Left lobe of liver (tissue), 2 donors: Measurements from ENCODE around the gene HLA-F. TPM values are rescaled to one million over a fixed set of nuclear protein-coding genes. Genes with fewer than 3 reads are reported as not detected.

ENCODE experiments used
- ATAC-seq: fragments of 200-7000 bp; cut with Tn5 transposase; one replicate; pipeline ENCODE4 v1.9.1; 2020; ENCODE audit warnings: mild to moderate bottlenecking, moderate library complexity
- DNase-seq: peaks from one replicate; pipeline ENCODE4 v3.0.0-alpha.2; 2020; ENCODE audit warnings: low spot score
- total RNA-seq: library from RNA; stranded (reverse); gene quantifications from one replicate; pipeline ENCODE4 v1.2.1, GENCODE V29; 2021
- donor health status: DM: no; HTN: no; CAD: no; lungs with moderate emphysema.
- donor health status: DM: no; HTN: yes; CAD: no.

HLA-F gene
- total RNA-seq = 30.6 TPM

- ATAC-seq (peak; percentile 98), DNase-seq (peak; percentile 88)
Observed at GRCh38 chr6:29723262-29723665, at the start of gene HLA-F. Gene HLA-F (plus strand): TSS chr6:29723434. CDS start chr6:29723464, 30 bp downstream.

DNA sequence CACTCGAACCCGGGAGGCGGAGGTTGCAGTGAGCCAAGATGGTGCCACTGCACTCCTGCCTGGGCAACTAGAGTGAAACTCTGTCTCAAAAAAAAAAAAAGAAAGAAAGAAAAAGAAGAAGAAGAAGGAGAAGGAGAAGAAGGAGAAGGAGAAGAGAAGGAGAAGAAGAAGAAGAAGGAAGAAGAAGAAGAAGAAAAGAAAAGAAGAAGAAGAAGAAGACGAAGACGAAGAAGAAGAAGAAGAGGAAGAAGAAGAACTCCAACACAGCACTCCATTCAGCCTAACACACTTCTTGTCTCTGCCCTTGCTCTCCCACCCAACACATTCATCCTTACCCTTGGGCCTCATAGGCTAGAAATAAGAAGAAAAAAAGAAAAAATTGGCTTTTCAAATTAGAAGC, 49.2 kb upstream of the HLA-F start:
- ATAC-seq = no peak
- DNase-seq = no peak

GRCh38 chr6:29675561-29675960, 47.7 kb upstream of the HLA-F start:
- DNase-seq = no peak
- ATAC-seq = no peak

- DNase-seq = no peak
- ATAC-seq = no peak
Observed at GRCh38 chr6:29676981-29677601, 46.1 kb upstream of the HLA-F start.

DNA sequence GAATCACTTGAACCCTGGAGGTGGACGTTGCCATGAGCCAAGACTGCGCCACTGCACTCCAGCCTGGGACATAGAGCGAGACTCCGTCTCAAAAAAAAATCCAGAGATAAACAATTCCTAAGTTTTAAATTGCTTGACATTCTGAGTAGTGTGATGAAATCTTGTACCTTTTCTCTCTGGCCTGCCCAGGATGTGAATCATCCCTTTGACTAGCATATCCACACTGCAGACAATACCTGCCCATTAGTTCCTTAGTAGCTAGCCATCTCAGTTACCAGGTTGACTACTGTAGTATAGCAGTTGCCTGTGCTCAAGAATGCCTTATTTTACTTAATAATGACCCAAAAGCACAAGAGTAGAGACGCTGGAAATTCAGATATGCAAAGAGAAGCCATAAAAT, 45.1 kb upstream of the HLA-F start:
- ATAC-seq (no peak), DNase-seq (no peak)

GRCh38 chr6:29679962-29680361, 43.3 kb upstream of the HLA-F start:
- ATAC-seq = no peak

GRCh38 chr6:29680416-29680815, 42.8 kb upstream of the HLA-F start:
- ATAC-seq (no peak), DNase-seq (no peak)

More at GRCh38 chr6:29679962-29680361, 43.3 kb upstream of the HLA-F start:
- DNase-seq = no peak

- DNase-seq (no peak), ATAC-seq (no peak)
Observed at GRCh38 chr6:29680904-29681303, 42.3 kb upstream of the HLA-F start, which contains the start of gene ZFP57. Gene ZFP57 (minus strand): TSS chr6:29681152. CDS start chr6:29677003, 4,149 bp downstream.

DNA sequence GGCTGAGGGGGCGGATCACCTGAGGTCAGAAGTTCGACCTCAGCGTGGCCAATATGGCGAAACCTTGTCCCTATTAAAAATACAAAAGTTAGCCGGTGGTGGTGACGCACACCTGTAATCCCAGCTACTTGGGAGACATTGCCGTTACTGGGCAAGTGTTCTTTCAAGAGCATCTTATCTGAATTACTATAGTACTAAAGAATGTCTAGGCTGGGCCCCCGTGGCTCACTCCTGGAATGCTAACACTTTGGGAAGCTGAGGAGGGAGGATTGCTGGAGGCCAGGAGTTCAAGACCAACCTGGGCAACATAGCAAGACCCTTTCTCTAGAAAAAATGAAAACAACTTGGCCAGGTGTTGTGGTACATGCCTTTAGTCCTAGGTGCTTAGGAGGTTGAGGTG, 41.4 kb upstream of the HLA-F start:
- ATAC-seq (no peak), DNase-seq (no peak)

DNA sequence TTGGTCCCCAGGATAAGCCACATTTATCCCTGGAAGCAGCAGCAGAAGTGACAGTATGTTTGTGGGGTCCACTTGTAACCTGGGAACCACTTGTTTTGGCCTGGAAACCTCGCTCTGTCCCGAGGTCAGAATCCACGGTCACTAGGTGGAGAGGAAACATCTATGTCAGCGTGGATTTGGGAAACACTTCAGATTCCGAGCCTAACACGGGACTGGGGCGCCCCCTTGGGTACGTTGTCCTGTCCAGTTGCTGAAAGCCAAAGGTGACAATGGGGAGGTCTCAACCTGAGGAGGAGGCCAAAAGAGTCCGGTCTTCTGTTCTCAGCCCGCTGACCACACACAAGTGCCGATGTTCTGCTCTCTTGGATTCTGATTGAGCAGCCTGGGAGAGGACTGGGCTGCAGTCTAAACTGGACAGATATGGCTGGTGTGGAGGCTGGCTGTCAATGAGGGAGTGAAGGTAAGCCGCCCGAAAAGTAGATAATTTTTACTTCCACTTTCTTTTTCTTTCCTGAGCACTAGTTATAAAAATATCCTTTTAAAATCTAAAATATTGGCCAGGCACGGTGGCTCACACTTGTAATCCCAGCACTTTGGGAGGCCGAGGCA, 37.4 kb upstream of the HLA-F start:
- ATAC-seq = no peak
- DNase-seq = no peak

- ATAC-seq = no peak
- DNase-seq = no peak
Observed at GRCh38 chr6:29694637-29695036, 28.6 kb upstream of the HLA-F start.

DNA sequence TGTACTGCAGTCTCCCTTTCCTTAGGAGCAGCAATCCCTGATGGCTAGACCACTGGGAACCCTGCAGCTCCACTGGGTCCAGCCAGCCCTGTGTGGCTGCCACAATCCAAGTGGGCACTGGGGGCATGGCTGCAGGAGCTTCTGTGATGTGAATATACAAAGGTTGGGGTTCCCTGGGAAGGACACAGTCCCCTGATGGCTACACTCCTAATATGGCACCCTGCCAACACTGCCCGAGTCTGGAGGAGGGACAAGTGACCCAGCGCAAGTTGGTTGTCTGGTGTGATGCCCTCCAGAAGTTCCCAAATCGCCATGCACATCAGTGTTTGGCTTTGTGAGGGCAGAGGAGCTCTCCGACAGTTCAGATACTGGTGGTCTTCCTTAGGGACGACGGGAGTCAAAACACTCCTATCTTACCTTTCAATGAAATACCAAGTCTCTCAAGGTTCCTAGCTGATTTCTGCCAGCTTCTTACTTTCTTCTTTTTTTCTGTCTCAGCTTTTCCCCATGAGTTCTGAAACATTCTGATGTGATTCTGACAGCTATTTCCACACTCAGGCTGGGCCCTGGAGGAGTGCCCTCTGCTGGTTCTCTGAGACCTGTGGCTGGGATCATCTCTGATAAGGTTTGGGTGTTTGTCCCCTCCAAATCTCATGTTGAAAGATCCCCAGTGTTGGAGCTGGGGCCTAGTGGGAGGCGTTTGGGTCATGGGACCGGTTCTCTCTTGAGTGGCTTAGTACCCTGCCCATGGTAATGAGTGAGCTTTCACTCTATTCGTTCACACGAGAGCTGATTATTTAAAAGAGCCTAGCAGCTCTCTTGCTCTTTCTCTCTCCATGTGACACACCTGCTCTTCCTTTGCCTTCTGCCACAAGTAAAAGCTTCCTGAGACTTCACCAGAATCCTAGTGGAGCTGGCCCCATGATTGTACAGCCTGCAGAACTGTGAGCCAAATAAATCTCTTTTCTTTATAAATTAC, 26.8 kb upstream of the HLA-F start:
- ATAC-seq (peak; percentile 79), DNase-seq (no peak)

DNA sequence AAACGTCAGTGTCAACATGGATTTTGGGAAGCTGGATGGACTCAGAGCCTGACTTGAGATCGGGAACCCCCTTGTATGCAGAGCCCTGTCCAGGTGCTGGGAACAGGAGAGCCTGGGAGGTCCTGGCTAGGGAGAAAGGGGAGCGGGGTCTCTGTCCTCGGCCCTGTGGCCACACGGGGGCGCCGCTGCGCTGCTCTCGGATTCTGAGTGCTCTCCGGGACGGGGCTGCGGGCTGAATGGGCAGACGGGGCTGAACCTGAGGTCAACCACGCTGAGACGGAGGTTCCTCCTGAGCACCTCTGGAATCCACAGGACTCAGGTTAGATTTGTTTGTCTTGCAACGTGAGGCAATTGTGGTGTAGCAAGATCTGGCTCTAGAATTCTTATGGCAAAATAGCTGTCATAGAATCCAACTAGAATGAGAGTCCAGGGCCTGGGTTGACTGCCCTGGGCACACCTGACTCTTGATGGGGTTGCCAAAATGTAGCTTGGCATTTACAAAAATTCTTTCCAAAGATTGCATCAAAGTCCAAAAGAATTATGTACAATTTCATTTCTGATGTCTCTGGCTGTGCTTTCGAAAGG, 20.6 kb upstream of the HLA-F start:
- DNase-seq = peak; percentile 61
- ATAC-seq = peak; percentile 94

DNA sequence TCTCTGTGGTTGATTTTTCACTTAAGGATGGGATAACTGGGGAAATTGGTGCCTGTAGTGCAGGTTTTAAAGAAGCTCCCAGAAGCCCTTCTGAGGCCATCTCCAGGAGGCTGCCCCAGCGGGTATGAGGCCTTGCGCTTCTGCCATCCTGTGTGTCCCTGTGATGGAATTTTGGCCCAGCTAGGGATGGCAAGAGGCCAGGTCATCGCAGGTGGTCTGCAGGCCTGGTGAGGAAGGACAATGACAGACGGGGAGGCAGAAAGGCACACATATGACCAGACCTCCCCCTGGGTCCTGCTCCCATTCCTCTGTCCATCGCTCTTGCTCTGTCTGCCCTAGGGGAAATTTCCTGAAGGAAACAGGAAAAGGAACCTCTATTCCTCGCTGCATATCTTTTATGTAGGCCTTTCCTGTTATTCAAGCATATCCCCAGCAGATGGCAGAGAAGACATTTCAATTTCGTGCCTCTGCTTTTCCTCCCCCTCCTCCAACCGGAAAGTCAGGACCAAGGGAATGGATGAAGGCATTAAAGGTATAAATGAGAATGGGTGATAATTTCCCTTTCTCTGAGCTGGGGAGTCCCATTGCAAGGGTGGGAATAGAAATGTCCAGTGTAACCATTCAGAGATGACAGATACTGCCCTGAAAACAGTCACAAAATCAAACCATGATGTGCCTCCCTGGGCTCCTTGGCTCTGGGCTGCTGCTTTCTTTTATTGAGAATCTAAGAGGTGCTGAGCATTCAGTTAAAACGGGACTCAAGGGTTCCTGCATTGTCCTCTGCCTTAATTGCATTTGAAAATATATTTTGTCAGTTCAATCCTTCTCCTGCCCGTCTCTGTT, 17.6 kb upstream of the HLA-F start:
- DNase-seq = no peak
- ATAC-seq = peak; percentile 78

DNA sequence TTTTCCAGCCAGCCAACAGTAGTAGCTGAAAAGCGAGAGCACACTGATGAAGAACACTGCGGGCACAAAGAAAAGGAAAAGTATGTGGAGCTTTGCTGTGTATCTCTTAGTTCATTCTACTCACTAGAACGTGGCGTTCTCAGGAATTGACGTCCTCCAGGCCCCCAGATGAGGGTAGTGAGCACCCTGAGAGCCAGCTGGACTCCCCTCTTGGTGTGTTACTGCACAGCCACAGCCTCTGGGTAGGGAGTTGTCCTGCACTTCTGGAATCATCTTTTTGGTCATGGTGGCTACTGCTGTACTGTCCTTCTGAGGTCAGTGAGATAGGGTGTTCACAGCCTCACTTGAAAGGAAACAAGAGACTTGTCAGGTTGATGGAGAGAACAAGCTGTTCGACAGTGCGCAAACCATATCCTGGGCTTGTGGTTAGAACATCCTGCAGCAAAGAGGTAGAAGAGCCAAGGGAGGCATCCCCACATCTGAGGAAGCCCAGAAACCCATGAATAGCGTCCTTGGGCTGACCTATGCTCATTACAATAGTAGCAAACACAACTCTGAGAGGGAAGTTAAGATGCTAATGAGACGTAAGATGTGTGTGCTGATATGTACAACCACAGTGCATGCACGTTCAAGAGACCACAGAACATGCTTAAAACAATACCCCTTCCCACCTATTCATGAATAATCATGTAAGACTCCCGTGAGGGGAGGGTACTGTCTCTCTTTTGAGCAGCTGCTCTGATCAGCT, 14.6 kb upstream of the HLA-F start:
- no peak for DNase-seq
- ATAC-seq = no peak

GRCh38 chr6:29709188-29709587, 14.0 kb upstream of the HLA-F start:
- ATAC-seq (no peak), DNase-seq (no peak)

DNA sequence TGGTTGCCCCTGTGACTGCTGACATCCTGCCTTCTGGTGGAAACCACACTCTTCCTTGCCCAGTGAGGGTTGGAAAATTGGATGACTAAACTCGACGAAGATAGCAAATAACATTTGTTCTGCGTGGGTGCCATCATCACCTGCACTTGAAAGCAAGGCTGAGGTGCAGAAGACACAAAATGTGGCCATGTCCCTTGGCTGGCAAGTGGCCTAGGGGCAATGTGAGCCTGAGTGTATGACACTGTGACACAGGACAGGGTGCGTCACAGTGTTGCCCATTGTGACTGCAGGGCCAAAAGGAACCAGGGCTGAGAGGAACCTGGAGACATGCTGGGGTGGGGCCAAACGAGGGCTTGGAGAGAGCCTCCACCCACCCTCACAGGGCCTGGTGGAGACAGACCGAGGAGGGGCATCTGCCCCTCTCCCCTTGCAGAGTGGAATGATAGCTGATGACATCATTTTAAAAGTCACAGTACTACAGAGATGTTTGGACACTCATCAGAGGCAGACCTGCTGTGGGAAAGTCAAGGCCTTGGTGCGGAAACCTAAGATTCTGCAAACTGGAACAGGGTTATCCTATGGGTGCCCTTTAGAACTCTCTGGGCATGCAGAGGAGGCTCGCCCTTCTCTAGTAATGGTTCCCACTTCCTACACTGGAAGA, 12.8 kb upstream of the HLA-F start:
- DNase-seq = no peak
- no peak for ATAC-seq

- no peak for ATAC-seq
- DNase-seq = no peak
Observed at GRCh38 chr6:29720863-29721262, 2.4 kb upstream of the HLA-F start.
